Stimulated activated CD4-positive, alpha-beta T cell treated with anti-CD3 and anti-CD28 coated beads, TNF-alpha, amount 100 ng/mL, for 1 hour (primary cell): ENCODE data around the gene CORO7.
"Not testable (repeated sequence)": the region's sequence is repeated elsewhere in the genome, so short reads cannot be mapped to it uniquely, and the experiment has no call there.

Experiments
- DNase-seq, 3 donors: peaks; one replicate each; pipeline ENCODE4 v3.0.0-alpha.2; 2020; ENCODE audit warnings: low read depth in 3 of 3, low spot score in 1 of 3

The CORO7 gene

GRCh38 chr16:4403133-4403949 lies 13.1 kb downstream of the CORO7 start:
- DNase-seq: no peak

- peak in 2 of 3 donors; percentile 37 to 68 for DNase-seq
Observed at GRCh38 chr16:4402439-4403132, 13.8 kb downstream of the CORO7 start.

DNA sequence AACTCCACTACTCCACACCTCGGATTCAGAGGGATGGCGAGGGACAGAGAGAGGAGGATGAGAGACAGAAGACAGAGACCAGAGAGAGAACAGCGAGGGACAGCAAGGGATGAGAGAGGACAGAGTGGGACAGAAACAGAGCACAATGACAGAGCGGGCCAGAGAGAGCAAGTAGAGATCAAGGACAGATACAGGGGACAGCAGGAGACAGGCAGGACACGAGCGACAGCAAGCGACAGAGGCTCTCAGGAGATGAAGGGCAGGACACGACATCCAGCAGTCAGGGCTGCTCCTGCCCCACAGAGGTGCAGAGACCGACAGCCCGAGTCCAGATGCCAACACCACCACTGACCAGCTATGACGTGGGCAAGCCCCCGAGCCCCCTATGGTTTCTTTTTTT lies 14.9 kb downstream of the CORO7 start:
- DNase-seq: no peak

- no peak for DNase-seq
Observed at GRCh38 chr16:4401094-4401501, 15.3 kb downstream of the CORO7 start.

GRCh38 chr16:4399001-4399730 lies 17.2 kb downstream of the CORO7 start:
- DNase-seq: no peak

- DNase-seq: no peak
Observed at GRCh38 chr16:4395055-4395726, 21.2 kb downstream of the CORO7 start.

GRCh38 chr16:4393850-4394249 lies 22.5 kb downstream of the CORO7 start:
- DNase-seq: not testable (repeated sequence)

GRCh38 chr16:4393240-4393600 lies 23.2 kb downstream of the CORO7 start:
- DNase-seq: no peak

DNA sequence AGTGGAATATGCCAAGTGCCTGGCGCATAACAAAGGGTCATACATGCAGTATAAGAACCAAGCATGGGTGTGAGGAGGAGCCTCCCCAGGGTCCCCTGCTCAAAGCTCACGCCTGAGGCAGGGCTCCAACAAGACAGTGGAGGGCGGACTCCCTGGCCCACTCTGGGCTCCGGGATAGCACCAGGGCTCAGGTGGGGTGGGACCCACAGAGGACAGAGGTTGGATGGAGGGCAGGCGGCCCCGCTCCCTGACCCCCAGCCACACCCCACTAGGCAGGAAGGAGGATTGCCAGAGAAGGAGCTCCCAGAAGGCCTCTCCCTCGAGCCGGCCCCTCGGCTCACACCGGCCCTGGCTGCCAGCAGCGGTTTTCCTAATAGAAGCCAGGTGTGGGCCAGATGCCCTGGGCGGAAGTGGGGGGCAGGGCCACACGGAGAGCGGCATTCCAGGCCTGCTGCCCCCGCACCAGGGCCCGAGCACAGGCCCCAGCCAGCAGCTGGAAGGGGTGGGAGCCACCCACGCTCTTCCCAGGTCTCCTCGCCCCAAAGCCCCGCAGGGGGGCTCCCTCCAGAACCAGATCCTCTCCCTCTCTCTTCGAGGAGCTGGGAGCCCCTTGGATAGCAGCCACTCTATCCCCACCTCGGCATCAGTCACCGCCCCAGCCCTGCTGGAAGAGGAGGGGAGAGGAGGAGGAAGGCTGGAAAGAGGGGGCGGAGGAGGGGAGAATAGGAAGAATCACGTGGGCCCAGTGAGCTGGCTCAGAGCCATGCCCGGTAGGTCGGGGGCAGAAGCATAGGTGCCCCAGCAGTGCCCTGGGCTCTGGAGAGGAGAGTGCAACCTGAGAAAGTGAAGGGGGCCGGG lies 23.8 kb downstream of the CORO7 start:
- DNase-seq: no peak

GRCh38 chr16:4391631-4392381 lies 24.6 kb downstream of the CORO7 start:
- no peak for DNase-seq

- DNase-seq: no peak
Observed at GRCh38 chr16:4390266-4391260, 25.8 kb downstream of the CORO7 start.

DNA sequence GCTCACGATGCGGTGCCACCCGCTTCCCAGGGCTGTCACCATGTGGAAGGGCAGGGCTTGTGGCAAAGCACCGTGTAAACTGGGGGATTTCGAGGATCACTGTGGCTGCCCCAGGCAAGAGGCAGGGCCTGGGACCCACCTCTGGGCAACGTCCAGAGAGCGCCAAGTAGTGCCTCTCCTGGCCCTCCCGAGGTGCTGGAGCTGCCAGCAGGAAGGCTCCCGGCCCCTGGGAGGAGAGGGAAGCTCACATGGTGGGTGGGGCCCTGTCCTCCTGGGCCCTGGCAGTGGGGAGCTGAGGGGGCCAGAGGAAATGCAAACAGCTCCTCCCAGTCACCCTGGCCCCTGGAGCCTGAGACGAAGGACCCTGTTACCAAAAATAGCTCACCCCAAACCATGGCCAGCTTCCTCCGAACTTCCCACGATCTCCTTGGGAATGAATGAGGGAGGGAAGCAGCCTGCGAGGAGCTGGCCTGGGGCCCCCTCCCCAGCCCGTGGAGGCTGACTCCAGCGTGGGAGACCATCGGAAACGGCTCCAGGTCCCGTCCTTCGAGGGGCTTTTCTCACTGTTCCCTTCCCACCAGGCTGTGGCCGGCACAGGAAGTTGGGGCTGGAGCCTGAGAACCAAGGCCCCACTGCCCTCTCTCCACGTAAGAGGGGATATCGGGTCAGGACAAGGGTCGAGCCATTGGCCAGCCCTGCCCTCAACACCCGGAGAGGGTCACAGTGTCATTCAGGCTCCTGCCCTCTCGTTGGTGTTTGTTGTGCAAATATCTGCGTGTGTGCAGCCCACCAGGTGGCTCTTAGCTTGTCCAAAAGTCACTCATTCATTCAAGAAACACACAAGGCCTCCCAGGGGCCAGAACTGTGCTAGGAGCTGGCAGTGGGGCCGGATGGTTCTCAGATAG lies 27.1 kb downstream of the CORO7 start:
- DNase-seq: no peak

DNA sequence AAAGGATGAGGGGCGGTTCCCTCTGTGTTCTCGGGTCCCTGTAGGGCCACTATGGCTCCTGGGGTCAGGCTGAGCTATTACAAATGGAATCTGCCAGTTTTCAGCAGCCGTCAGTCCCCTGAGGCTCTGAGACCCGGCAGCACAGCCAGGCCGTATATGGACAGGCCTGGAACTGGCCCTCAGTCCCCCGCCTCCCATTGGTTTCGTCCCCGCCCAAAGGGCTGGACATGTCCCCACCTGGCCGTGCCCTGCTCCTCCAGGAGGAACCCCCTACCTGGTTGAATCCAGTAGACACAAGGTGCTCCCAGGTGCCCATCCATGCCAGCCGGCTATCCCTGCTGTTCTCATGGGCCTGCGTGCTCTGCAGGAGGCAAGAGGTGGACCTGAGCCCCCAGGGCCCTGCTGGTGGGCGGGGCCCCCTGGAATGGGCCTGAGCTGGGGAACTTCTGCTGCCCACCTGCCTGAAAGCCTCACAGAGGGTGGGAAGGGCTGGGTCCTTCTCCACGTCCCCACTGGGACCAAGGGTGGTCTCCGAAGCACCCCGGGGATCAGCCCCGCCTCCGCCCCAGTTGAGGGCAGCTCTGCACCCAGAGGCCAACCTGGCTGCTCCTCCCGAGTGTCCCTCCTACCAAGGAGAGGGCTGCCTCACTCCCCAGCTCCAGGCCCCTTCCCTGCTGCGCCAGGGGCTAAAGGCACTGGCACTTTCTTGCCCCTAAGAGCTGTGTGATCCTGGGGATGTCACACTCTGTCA lies 27.9 kb downstream of the CORO7 start:
- DNase-seq: no peak

- no peak for DNase-seq
Observed at GRCh38 chr16:4387781-4388180, 28.6 kb downstream of the CORO7 start.

GRCh38 chr16:4386951-4387565 lies 29.3 kb downstream of the CORO7 start:
- no peak for DNase-seq

DNA sequence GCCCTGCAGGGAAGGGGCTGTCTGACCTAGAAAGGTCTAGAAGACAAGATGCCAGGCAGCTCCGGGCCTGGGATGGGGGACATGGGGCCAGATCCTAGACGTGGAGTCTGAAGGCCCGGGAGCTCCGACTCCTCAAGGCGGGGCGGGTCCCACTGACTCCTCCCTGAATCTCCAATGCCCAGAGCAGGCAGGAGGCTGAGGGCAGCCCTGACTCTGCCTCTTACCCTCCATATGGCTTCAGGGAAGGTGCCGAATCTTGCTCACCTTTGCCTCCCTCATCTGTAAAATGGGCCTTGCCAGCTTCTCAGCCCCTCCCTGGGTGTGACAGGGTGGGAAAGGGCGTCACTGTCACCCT lies 30.0 kb downstream of the CORO7 start:
- no peak for DNase-seq
